Cardiac fibroblast (primary cell): Measurements from ENCODE around the gene UNC45A.
A peak's percentile ranks its signal among the peaks of the same experiment; 100 is the strongest.

Source experiments
- DNase-seq, 2 donors: peaks; one replicate each; pipeline versions ENCODE4 v3.0.0 to v3.0.0-alpha.2; 2010; ENCODE audit warnings: low read depth in 2 of 2
- H3K4me3 ChIP-seq, 2 donors: replicated peaks in 1 of 2; 1 replicate in 1 of 2; 2 replicates in 1 of 2; pipeline ENCODE4 v1.5.1; 2011; ENCODE audit warnings: low read depth in 2 of 2, low read length in 2 of 2, mild to moderate bottlenecking in 2 of 2, moderate library complexity in 1 of 2
- TF ChIP-seq, protein P1 (sequence below): IDR thresholded peaks from one replicate; pipeline ENCODE4 v1.5.1; 2011; ENCODE audit warnings: low read depth, mild to moderate bottlenecking, low read length, inconsistent platforms

The UNC45A gene

DNA sequence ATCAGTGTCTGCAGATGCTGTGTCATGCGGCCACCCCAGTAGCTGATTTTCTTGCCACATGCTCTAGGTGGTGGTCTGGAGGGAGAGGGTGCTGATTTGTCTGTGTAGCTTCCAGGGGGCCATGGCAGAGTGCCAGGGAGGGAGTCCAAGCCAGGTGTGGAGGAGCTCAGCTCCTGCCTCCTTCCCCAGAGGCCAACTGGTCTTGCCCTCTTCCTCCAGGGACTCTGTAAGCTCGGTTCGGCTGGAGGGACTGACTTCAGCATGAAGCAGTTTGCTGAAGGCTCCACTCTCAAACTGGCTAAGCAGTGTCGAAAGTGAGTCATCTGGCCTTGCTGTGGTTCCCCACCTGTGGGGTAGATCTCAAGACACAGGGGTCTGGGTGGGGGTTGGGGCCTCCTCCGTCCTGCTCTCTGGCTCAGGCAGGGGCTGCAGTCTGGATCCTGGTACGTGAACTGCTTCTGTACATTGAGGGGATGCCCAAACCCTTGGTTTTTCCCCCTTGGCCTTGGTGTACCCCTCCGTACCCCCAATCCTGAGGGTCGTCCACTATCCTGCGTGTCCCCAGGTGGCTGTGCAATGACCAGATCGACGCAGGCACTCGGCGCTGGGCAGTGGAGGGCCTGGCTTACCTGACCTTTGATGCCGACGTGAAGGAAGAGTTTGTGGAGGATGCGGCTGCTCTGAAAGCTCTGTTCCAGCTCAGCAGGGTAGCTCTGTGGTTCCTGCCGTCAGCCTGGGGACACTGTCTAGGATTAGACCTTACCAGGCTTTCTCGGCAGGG, 12.7 kb downstream of the UNC45A start:
- TF ChIP-seq, protein P1, sequence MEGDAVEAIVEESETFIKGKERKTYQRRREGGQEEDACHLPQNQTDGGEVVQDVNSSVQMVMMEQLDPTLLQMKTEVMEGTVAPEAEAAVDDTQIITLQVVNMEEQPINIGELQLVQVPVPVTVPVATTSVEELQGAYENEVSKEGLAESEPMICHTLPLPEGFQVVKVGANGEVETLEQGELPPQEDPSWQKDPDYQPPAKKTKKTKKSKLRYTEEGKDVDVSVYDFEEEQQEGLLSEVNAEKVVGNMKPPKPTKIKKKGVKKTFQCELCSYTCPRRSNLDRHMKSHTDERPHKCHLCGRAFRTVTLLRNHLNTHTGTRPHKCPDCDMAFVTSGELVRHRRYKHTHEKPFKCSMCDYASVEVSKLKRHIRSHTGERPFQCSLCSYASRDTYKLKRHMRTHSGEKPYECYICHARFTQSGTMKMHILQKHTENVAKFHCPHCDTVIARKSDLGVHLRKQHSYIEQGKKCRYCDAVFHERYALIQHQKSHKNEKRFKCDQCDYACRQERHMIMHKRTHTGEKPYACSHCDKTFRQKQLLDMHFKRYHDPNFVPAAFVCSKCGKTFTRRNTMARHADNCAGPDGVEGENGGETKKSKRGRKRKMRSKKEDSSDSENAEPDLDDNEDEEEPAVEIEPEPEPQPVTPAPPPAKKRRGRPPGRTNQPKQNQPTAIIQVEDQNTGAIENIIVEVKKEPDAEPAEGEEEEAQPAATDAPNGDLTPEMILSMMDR = no peak
- DNase-seq = no peak
- H3K4me3 ChIP-seq = no peak overlapping the region

- no peak for DNase-seq
- TF ChIP-seq, protein P1 = no peak
- H3K4me3 ChIP-seq = no peak overlapping the region
Observed at GRCh38 chr15:90948506-90948905, 13.4 kb downstream of the UNC45A start.

GRCh38 chr15:90949979-90950675, 15.0 kb downstream of the UNC45A start:
- no peak overlapping the region for H3K4me3 ChIP-seq
- DNase-seq = no peak
- TF ChIP-seq, protein P1 = no peak

- DNase-seq = no peak
- TF ChIP-seq, protein P1 = no peak
- H3K4me3 ChIP-seq = no peak overlapping the region
Observed at GRCh38 chr15:90950676-90951075, 15.6 kb downstream of the UNC45A start.

GRCh38 chr15:90952901-90953677, 18.0 kb downstream of the UNC45A start:
- TF ChIP-seq, protein P1 = no peak
- DNase-seq = no peak
- no peak overlapping the region for H3K4me3 ChIP-seq

DNA sequence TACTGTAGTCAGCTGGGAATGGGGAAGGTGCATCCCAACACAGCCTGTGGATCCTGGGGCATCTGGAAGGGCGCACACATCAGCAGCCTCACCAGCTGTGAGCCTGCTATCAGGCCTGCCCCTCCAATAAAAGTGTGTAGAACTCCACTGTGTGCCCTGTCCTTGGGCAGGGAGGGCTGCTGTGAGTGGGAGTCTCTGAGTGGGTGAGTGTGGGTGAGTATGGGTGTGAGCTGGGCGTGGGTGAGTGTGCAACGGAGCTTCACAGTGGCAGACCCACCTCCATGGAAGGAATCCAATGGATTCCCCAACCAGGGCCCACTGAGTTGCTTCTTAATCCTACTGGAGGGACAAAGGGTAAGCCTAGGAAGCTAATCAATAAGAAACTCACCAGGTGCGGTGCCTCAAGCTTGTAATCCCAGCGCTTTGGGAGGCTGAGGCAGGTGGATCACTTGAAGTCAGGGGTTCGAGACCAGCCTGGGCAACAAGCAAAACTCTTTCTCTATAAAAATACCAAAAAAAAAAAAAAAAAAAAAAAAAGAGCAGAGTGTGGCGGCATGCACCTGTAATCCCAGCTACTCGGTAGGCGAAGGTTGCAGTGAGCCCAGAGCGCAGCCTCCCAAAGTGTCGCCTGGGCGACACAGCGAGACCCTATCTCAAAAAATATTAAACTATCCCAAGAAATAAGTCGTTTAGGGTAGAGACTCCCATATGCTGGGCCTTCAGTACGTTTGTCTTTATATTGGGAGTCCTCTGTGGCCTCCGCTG, 19.0 kb downstream of the UNC45A start:
- TF ChIP-seq, protein P1 = no peak
- no peak for DNase-seq
- H3K4me3 ChIP-seq = peak overlapping the region in 1 of 2 donors; percentile 82
